Activated naive CD8-positive, alpha-beta T cell treated with anti-CD3 and anti-CD28 coated beads, Interleukin-2, amount 50 U/mL, for 16 hours (primary cell): ENCODE results near the gene FNTB.

Source experiments
- DNase-seq: peaks from one replicate; pipeline ENCODE4 v3.0.0-alpha.2; 2020; ENCODE audit warnings: low read depth, low spot score

The FNTB gene

DNA sequence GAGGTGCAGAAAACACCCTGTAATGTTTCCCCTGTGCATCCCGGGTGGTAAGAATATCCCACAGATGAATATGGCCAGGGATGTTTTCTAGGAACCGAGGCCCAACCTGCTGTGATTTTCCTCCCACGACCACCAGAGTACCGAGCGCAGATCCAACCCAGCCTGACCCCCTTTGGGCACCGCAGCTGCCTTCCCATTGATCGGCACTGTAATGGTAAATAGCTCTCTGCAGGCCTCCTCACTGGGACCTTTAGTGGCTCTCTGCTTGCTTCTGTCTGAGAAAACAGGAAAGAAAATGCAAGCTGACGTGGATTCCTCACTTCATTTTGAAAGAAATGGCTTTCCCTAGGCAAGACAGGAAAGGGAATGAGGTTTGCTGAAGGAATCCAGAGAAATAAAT, 12.1 kb upstream of the FNTB start:
- DNase-seq: no peak

GRCh38 chr14:64979336-64980074, 7.2 kb upstream of the FNTB start:
- DNase-seq: no peak

DNA sequence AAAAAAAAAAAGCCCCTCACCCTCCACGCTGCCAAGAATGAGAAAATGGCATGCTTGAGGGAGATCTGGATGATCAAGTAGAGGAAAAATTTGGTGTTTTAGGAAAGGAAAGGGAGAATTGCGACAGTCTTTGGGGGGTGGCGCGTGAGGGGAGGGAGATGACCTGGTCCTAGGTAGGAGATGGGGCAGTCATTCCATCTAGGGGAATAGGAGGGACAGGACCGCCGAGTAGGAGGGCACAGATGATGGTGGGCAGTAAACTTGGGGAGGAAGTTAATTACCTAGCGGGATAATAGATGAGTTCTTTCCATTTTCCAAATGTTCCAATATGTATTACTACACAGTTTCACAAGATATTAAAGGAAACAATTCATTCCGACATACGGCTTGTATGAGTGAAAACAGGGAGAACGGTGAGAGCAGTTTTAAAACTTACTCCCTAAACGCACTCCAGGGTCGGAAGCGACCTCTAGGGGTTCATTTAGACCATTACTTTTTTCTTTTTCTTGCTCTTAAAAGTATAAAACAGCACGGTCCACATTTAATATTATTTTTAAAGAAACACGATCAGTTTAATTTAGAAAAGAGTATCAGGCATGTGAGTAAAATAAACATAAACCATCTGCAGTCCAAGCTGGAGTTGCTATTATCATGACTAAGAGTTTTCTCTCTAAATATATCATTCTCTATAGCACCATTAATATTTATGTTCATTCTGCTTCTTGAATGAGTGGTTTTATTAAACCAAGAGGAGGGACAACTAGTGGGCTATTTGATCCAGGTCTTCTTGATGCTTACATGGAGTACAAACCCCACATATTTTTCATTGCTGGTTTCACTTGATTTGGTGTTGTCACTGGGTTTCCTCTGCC, 3.0 kb upstream of the FNTB start:
- no peak for DNase-seq

DNA sequence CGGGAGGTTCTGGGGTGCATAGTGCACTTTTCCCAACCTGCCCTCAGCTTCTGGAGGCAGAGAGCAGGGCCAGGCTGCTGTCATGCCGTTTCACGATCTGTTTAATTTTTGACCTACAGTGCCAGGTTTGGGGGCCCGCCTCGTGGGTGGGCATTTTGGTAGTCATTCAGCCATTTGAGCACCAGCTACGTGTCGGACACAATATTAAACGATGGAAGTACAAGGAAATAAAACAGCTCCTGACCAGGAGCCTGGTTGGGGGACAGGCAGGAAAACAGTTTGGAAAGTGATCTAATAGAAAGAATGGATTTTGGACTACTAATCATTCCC, 708 bp downstream of the FNTB start:
- DNase-seq: no peak

DNA sequence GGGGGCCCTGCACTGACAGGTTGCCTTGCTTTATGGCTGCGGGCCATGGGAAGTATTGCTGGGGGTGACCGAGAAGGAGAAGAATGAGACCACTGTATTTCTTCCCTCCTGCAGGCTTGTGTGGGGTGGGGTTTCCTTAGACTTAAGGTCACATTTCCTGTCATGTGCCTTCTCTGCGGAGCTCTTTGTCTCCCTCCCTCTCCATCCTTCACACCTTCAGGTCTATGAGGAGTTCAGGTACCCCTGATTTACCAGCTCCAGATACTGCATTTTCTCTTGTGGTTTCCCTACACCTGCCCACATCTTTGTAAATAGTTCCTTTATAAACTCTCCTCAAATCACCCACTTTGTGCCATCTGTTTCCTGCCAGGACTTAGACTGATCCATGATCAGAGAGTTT, 3.6 kb downstream of the FNTB start:
- no peak for DNase-seq

DNA sequence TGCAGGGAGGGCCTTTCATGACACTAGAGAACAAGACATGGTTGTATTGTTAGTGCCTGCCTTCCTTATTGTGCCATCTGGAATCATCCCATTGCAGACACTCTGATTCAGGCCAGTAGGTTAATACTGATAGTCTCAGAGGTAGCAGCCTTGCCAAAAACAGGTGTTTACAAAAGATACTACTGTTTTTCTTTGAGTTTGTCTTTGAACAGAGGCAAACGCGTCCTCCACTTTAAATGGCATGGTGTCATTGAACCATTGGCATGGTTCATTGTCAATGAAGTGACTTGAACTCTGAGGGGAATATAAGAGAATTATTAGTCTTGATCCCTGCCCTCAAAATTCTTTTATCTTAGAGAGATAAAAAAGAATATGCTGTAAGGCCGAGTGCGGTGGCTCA, 4.2 kb downstream of the FNTB start:
- no peak for DNase-seq

GRCh38 chr14:64992328-64992885, 5.7 kb downstream of the FNTB start:
- DNase-seq: no peak

DNA sequence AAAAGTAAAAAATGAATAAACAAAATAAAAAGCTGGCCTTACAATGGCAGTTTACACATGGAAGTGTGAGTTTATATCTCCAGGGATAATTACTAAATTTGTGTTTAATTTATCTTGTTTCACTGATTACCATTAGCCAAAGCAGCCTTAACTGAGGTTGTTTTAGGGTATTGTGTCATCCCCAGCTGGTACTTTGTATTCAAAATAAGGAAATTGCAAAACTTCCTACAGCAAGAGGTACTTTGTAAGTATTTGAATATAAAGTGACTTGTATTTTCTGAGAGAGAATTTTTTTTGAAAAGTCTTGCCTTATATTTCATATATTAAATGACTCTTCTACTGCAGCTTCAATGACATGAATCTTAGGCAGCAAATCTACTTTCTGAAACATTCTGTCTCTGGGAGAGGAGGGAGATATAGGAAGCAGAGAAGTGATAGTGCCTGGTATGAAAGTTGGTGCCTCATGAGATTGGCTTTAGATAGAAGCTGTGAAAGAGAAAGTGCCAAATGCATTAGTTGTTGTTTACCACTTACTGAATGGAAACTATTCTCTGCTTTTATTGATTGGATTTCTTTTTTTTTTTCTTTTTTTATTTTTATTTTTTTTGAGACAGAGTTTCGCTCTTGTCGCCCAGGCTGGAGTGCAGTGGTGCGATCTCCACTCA, 6.7 kb downstream of the FNTB start:
- DNase-seq: no peak

DNA sequence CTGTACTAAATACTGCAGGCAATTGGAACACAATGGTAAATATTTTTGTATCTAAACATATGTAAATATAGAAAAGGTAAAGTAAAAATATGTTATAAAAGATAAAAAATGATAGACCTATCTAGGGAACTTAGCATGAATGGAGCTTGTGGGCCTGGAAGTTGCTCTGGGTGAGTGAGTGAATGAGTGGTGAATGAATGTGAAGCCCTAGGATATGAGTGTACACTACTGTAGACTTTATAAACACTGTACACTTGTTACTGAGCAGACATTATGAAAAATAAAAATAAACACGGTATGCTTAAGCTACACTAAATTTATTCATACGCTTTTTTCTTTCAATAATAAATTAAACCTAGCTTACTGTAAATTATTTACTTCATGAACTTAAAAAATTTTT, 7.8 kb downstream of the FNTB start:
- no peak for DNase-seq

- no peak for DNase-seq
Measured at GRCh38 chr14:64995291-64995690, 8.6 kb downstream of the FNTB start.

- no peak for DNase-seq
Measured at GRCh38 chr14:64997108-64997794, 10.6 kb downstream of the FNTB start.

DNA sequence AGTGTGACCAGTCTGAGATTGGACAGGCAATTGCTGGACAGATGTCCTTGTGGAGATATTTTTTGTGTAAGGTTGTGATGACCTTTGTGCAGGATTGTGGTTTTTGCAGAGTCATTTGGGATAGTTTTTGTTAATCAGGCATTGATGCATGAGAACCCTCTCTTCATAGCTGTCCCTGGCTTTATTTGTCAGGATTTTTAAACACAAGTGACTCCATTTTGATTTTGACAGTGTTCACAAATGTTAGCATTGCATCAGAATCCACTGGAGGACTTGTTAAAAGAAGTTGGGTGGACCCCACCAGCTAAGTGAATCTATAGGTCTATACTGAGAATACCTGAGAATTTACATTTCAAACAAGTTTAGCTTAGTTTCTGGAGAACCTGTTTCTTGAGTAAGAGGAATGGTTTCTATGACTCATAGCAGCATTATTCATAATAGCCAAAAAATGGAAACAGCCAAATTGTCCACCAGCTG, 11.8 kb downstream of the FNTB start:
- DNase-seq: no peak

DNA sequence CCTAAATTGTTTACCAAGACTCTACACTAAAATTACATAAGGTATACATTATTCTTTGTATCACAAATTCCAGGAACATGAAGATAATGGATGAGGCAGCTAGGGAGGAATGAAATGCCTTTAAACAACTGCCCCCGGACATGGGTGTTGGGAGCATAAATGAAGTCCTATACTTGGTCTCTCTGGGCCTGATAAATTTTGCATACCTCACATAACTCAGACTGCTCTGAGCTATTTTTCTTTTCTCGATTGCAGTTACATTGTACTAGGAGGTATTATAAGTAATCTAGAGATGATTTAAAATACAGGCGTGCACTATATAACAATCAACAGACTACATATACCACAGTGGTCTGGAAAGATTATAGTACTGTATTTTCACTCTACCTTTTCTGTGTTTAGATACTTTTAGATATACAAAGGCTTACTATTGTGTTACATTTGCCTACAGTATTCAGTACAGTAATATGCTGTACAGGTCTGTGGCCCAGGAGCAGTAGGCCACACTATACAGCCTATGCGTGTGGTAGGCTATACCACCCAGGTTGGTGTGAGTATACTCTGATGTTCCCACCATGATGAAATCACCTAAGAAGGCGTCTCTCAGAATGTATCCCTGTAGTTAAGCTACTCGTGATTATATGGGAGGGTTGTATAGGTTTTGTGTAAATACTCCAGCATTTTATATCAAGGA, 14.3 kb downstream of the FNTB start:
- DNase-seq: no peak

DNA sequence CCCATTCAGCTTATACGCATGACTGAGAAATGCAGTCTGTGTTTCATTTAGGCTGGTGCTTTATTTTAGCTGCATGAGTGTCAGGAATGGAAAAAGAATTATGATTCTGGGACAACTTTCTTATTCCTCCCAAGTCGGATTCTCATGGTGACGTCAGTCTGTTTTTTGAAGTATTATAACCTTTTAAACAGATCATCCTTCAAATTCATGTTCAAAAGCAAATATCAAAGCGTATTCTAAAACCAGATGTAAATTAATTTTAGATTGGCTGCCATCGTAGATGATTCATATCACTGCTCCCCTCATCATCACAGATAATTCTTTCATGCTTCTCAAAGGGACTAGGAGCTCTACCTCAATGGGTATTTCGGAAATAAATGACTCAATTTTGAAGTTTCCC, 15.0 kb downstream of the FNTB start:
- no peak for DNase-seq

DNA sequence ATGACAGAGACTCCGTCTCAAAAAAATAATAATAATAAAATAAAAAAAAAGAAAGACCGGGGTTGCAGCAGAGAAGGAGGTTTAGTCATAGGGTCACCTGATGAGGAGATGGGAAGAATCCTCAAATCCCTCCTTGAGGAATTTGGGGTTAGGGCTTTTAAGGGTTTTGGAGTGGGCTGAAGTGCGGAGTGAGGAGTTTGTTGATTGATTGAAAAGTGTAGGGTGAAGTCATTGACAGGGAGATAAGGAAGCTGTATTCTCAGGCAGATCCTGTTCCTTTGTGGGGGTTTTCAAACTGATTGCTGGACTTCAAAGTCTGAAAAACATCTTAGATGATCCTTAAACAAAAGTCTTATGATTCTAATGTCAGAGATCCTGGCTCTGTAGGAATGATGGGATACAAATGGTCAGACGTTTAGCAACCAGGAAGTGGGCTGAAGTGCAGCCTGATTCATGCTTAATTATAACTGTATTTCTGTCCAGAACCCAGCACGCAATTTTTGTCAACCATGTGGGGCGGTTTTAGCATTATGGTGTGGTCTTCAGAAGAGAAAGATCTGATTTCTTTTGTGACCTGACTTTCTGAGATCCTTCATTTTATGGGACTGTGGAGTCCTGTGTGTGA, 16.0 kb downstream of the FNTB start:
- DNase-seq: no peak

DNA sequence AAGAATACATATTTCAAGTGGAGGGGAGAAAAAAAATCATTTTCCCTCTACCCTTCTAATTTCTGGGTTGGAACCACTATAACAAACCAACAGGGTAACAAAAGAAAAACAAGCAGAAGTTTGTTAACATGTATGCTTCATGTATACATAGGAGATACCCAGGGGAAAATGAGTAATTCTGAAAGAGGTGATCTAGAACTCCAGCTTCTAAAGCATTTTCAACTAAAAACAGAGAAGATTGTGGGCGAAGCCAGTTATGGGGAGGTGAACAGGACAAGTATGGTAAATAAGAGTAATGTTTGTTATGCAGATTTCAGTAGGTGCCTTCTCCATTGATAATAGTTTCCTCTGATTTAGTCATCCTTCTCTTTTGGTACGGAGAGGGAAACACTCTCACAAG, 16.7 kb downstream of the FNTB start:
- no peak for DNase-seq

- DNase-seq: no peak
Measured at GRCh38 chr14:65006261-65006721, 19.6 kb downstream of the FNTB start.

- no peak for DNase-seq
Measured at GRCh38 chr14:65007202-65007601, 20.5 kb downstream of the FNTB start.

- DNase-seq: no peak
Measured at GRCh38 chr14:65010211-65010931, 23.7 kb downstream of the FNTB start.

DNA sequence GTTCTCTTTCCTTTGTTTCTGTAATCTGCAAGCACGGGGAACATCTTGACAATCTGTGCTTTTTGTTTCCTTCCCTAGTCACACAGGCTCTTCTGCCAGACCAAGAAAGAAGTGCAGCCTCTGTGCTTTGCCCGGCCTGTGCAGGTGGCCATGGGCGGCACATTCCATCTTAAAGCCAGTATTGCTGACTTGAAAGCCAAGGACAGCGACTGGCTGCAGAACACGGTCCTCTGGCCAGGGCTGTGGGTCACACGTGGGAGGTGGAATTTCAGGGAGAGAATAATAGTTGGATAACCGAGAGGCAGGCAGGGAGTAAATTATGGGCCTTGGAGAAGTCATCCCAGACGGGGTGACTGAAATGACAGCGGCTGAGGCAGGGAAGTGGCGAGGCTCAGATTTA, 24.8 kb downstream of the FNTB start:
- DNase-seq: no peak
